Measurements from ENCODE around the gene CSN2.
"Not testable (repeated sequence)": the region's sequence is repeated elsewhere in the genome, so short reads cannot be mapped to it uniquely, and the experiment has no call there.

Gene CSN2

GRCh38 chr4:69965628-69966027, at the start of gene CSN2:
Gene CSN2, minus strand, starts transcription at chr4:69965728. Its CDS starts 4,733 bp downstream, at chr4:69960995.
- DNase-seq = no peak

GRCh38 chr4:70008771-70009170, 43.2 kb upstream of the CSN2 start:
- no peak for DNase-seq

GRCh38 chr4:70002507-70002906, 37.0 kb upstream of the CSN2 start:
- no peak for DNase-seq

GRCh38 chr4:70000711-70001110, 35.2 kb upstream of the CSN2 start:
- DNase-seq = no peak

GRCh38 chr4:69999420-69999819, 33.9 kb upstream of the CSN2 start:
- no peak for DNase-seq

- DNase-seq = no peak
Observed at GRCh38 chr4:69995526-69996016, 30.0 kb upstream of the CSN2 start, which contains the start of gene STATH. Gene STATH, plus strand, starts transcription at chr4:69995966. Its CDS starts 2,472 bp downstream, at chr4:69998438.

- DNase-seq = no peak
Observed at GRCh38 chr4:69994782-69995181, 29.3 kb upstream of the CSN2 start.

- no peak for DNase-seq
Observed at GRCh38 chr4:69991016-69991415, 25.5 kb upstream of the CSN2 start.

- DNase-seq = no peak
Observed at GRCh38 chr4:69986663-69987062, 21.1 kb upstream of the CSN2 start.

GRCh38 chr4:69984030-69984443, 18.5 kb upstream of the CSN2 start:
- DNase-seq = no peak

- no peak for DNase-seq
Observed at GRCh38 chr4:69977582-69977981, 12.1 kb upstream of the CSN2 start.

- no peak for DNase-seq
Observed at GRCh38 chr4:69974631-69975030, 9.1 kb upstream of the CSN2 start.

- no peak for DNase-seq
Observed at GRCh38 chr4:69970071-69970470, 4.5 kb upstream of the CSN2 start.

GRCh38 chr4:69957209-69957608, 8.3 kb downstream of the CSN2 start:
- DNase-seq = no peak

- DNase-seq = no peak
Observed at GRCh38 chr4:69951602-69952001, 13.9 kb downstream of the CSN2 start.

- no peak for DNase-seq
Observed at GRCh38 chr4:69936566-69936965, 29.0 kb downstream of the CSN2 start.

- DNase-seq = no peak
Observed at GRCh38 chr4:69934150-69934549, 31.4 kb downstream of the CSN2 start.

- no peak for DNase-seq
Observed at GRCh38 chr4:69930768-69931167, 34.8 kb downstream of the CSN2 start, which contains the start of gene CSN1S1. Gene CSN1S1, plus strand, starts transcription at chr4:69931068. Its CDS starts 1,488 bp downstream, at chr4:69932556.

GRCh38 chr4:69923782-69924410, 41.6 kb downstream of the CSN2 start:
- not testable (repeated sequence) for DNase-seq

GRCh38 chr4:69920874-69921273, 44.7 kb downstream of the CSN2 start:
- no peak for DNase-seq

- DNase-seq = no peak
Observed at GRCh38 chr4:69910016-69910782, 55.3 kb downstream of the CSN2 start.

- no peak for DNase-seq
Observed at GRCh38 chr4:69909195-69909594, 56.3 kb downstream of the CSN2 start.

- no peak for DNase-seq
Observed at GRCh38 chr4:69907151-69907550, 58.4 kb downstream of the CSN2 start.
